ENCODE results near the gene CRX. TPM values are rescaled to one million over a fixed set of nuclear protein-coding genes. Genes with fewer than 3 reads are reported as not detected.

The CRX gene
- total and polyA plus RNA-seq, 2 of the 13 experiments (the other 11 are each of a cell fraction or from before 2014, with no cell fraction given), result not detected

GRCh38 chr19:47790398-47790814 lies 31.3 kb upstream of the CRX start (continued):
- TF ChIP-seq CEBPG (CRISPR knock-in tag; IDR thresholded peaks at IDR 0.05), result no peak
- TF ChIP-seq SMC3 (IDR thresholded peaks at IDR 0.05; ENCODE audit: low read length), result peak; percentile 15; the same call in 1 of the 2 replicates
- peak; percentile 83 for TF ChIP-seq CTCF (CRISPR knock-in tag; IDR thresholded peaks at IDR 0.05)

- ATAC-seq (no peak), FAIRE-seq (no peak), DNase-seq (ENCODE audit: low spot score) (no peak)
- no TSS peak for BruUV-seq (replicated peaks)
- TF ChIP-seq PCBP2 (optimal IDR thresholded peaks at IDR 0.05; ENCODE audit: low read depth, low read length, poor library complexity, severe bottlenecking) (no peak), HOXA9 (CRISPR knock-in tag; IDR thresholded peaks at IDR 0.05; ENCODE audit: borderline replicate concordance) (no peak), ZNF660 (CRISPR knock-in tag; IDR thresholded peaks at IDR 0.05; ENCODE audit: borderline replicate concordance, low read depth) (no peak), MBNL3 (CRISPR knock-in tag; conservative IDR thresholded peaks at IDR 0.05) (no peak), CAMTA2 (CRISPR knock-in tag; IDR thresholded peaks at IDR 0.05; ENCODE audit: borderline replicate concordance) (no peak), SPEN (CRISPR knock-in tag; IDR thresholded peaks at IDR 0.05; ENCODE audit: low read depth) (no peak)
- Histone ChIP-seq H3K4me2 (ENCODE audit: low read depth, low read length) (no peak overlapping the region), H3K27me3 (ENCODE audit: control insufficient read depth in 1 of 2, insufficient read depth in 2 of 2, low read length in 2 of 2) (peaks cover 0 to under 1% of the 10 kb centered on the region in 2 experiments; a peak in 1 of 5 replicates), H2AFZ (ENCODE audit: low read length) (no peak overlapping the region), H3K9me3 (ENCODE audit: low read length) (no peaks in the 10 kb centered on the region), H3K79me2 (ENCODE audit: insufficient read depth, low read length) (no peaks in the 10 kb centered on the region), H3K4me1 (ENCODE audit: insufficient read depth, low read length) (no peaks in the 10 kb centered on the region), H3K9ac (ENCODE audit: insufficient read depth, low read depth, low read length) (no peak overlapping the region), H4K20me1 (ENCODE audit: insufficient read depth, low read length) (no peaks in the 10 kb centered on the region), H3K4me3 (replicated peaks in 1 of 3; ENCODE audit: insufficient read depth in 1 of 3, low read depth in 2 of 3, low read length in 3 of 3) (no peak overlapping the region), H3K27ac (ENCODE audit: extremely low read length, insufficient read depth, low read length) (no peak overlapping the region), H3K36me3 (replicated peaks in 1 of 2; ENCODE audit: control insufficient read depth in 1 of 2, insufficient read depth in 2 of 2, low read length in 2 of 2) (no peaks in the 10 kb centered on the region)
- CTCF ChIA-PET (ENCODE audit: low intra/inter-chr PET ratio, low total read pairs), result no interaction called here
- POLR2A ChIA-PET, result no interaction called here
- in situ Hi-C loops (cut with HindIII; ENCODE audit: extremely low pct_ligation_motif_present, low pct_unique_long_range_greater_than_20kb) (no loop called here), intact Hi-C loops (cut with micrococcal nuclease; ENCODE audit: unreplicated experiment) (no loop called here)
- WGBS (ENCODE audit: low lambda C conversion rate), result 26% methylated on average over 1 of the region's 1 CpG
Measured at GRCh38 chr19:47792616-47793015, 29.1 kb upstream of the CRX start.

Data from HepG2 (cell line).